Dedifferentiated amniotic fluid mesenchymal stem cell (primary cell): Measurements from ENCODE around the gene KRT7.
"Not testable (repeated sequence)": the region's sequence is repeated elsewhere in the genome, so short reads cannot be mapped to it uniquely, and the experiment has no call there.

Source experiments
- DNase-seq: peaks from one replicate; pipeline ENCODE4 v3.0.0-alpha.2; 2016; ENCODE audit errors: extremely low spot score

KRT7 gene

GRCh38 chr12:52229836-52230343 is 3.2 kb upstream of the KRT7 start:
- no peak for DNase-seq

DNA sequence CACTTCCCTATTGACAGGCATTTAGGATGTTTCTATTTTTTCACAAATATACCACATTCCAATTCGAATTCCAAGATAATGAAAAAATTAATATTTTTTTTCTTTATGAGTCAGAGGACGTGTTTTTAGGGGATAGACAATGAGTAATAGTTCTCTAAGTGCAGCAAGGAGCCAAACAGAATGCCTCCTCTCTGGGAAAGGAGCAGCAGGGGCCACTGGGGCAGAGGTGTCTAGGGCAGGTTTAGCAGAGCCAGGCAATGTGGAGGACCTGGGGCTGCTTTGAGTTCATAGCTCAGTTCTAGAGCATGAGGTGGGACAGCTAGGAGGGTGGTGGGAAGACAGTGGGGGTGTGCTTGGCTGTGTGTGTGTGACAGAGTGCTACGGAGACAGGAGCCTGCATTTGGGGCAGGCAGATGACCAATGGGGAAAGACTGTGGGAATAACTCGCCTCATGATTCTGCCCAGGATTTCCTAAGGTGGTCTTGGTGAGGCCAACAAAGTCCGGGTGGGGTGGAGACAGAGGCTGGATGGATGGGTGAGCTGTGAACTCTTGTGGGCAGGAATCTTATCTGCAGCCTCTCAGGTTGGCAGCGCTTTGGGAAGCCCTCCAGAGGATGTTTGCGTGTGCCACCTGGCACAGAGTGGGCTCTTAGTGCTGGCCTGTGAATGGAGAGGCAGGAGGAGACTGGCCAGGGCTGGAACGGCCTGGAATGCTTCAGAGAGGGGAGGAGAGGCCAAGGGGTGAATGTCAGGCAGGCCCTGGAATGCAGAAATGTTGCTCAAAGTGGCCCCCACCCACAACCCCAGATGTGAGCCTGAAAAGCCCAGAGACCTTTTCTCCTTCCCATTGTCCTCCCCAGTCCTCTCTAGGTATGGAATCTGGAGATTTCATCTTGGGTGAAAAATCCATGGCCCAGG is 2.4 kb upstream of the KRT7 start:
- peak; percentile 69 for DNase-seq

DNA sequence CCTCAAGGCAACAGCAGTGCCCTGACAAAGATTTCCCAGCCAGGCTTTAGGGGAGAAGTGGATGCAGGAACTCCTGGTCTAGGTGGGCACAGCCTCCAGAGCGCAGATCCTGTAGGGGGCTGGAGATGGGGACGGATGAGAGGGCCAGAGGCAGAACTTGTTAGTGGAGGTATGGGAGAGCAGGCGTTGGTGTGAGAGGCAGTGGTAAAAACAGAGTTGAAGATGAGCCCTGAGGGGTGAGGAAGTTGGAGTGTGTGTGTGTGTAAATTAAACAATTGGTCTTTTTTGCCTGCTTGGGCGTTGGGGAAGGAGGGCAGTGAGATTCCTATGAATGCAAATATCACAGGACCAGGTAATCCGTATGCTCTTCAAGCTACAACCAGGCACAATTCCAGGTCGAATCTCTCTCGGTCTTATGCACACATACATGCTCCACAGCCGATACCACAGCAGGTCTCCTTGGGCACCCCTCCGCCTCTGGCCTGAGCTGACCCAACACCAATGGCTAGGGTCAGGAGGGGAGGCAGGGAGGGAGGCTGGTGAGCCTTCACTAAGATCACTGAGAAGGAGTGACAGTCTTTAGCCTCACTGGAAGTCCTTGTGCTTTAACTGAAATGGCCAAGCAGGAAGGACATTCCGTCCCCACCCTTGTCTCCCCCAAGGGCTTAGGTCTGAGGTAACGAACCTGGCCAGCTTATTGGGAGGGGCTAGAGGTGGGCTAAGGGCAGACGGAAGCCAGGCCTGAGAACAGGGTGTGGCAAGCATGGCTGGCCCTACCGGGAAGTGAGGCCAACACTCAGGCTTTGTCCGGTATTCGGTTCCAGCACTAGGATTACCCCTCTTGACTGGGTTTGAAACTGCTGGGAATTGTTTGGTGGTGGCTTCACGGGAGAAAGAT is 1.5 kb upstream of the KRT7 start:
- no peak for DNase-seq

DNA sequence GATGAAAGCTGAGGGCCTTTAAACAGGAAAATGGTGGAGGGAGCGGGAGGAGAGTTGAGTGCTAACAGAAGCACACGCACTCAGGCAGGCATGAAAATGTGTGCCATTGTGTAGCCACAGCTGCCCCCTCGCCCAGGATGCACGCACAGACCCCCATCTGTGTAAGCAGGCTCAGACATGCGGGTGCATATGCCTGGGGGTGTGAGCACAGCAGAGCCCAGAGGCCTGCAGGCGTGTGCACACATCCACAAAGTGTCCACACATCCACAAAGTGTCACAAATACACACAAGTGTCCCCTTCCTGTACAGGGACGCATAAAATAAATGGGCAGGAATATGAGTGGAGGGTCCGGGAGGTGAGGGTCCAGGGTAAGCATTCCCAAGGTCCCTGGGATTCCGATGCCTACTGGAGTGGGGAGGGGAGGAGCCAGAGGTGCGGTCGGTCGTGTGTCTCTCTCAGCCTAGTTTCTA is 805 bp upstream of the KRT7 start:
- DNase-seq = no peak

DNA sequence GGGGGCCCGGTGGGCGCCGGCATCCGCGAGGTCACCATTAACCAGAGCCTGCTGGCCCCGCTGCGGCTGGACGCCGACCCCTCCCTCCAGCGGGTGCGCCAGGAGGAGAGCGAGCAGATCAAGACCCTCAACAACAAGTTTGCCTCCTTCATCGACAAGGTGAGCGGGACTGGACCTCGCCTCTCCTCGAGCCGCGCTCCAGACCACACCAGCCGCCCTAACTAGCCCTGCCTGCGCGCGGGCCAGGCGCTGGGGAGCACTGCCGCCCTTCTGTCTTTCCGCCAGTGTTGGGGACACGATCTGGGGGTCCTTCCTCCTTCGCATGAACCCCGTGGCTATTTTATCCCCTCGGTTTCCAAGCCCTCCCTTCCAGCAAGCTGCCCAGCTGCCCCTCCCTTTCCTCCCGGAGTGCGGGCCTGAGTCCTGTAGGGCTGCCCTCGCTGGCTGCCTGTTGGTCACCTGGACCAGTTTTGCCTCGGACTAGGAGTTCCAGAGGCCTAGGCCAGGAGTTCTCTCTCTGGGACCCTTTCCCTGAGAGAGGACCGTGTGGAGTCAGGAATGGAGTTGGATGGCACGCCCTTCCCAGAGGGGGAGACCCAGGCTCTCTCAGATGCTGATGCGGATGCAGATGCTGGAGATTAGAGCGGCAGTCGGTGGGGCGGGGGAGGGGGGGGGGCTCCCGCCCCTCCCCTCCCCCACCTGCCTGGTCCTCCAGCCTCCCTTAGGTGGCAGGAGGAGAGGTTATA is 592 bp downstream of the KRT7 start:
- DNase-seq = no peak

GRCh38 chr12:52234223-52234810 is 1.3 kb downstream of the KRT7 start:
- DNase-seq = no peak

DNA sequence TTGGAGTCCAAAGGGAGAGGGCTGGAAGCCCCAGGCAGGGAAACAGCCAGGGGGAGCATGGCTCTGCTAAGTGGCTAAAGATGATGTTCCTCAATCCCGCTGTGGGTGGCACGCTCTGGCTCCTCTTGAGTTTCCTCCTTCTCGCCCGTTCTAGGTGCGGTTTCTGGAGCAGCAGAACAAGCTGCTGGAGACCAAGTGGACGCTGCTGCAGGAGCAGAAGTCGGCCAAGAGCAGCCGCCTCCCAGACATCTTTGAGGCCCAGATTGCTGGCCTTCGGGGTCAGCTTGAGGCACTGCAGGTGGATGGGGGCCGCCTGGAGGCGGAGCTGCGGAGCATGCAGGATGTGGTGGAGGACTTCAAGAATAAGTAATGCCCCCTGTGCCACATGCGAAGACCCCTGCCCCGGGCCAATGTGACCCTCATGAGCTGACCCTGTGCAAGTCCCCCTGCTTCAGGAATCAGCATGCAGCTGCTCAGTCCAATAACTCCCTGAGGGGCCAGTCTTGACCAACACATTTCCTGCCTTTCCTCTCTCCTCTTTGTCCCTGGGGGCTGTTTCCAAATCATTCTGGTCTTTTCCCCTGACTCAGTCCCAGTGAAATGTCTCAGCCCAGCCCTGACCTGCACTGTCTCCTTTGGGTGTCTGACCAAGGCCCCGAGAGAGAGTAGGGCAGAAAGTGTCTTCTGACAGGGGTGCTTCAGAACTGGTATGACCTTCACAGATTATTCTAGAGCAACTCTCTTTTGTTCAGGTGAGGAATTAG is 2.1 kb downstream of the KRT7 start:
- DNase-seq = no peak

GRCh38 chr12:52235822-52236361 is 2.8 kb downstream of the KRT7 start:
- DNase-seq = no peak

DNA sequence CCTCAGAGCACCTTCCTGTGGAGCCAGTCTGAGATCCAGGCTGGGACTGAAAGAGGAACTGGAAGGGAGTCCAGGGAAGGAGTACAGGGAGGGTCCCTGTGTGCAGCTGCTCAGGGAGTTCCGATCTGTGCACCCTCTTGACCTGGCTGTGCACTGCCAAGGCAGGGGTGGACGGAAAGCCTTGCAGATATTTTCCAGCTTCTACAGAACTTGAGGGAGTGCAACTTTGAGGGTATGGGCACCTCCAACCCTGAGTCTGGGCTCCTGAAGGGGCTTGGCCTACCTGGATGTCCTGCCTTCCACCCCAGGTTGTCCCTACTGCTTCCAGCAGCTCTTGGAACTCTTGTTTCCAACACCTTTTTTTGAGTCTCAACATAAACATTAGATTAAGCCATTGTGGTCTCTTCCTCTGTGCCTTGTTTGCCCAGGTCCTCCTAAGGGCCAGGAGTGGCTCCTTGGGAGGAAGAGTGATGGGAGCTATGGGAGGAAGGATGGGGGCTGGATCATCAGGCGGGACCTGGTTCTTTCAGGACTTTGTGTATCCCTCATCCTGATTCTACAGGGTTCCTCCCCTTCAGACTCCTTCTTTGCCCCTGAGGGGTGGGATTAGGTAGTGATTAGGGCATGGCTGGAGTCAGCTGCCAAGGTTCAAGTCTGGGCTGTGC is 3.5 kb downstream of the KRT7 start:
- no peak for DNase-seq

- DNase-seq = no peak
Observed at GRCh38 chr12:52238207-52238840, 5.3 kb downstream of the KRT7 start.

DNA sequence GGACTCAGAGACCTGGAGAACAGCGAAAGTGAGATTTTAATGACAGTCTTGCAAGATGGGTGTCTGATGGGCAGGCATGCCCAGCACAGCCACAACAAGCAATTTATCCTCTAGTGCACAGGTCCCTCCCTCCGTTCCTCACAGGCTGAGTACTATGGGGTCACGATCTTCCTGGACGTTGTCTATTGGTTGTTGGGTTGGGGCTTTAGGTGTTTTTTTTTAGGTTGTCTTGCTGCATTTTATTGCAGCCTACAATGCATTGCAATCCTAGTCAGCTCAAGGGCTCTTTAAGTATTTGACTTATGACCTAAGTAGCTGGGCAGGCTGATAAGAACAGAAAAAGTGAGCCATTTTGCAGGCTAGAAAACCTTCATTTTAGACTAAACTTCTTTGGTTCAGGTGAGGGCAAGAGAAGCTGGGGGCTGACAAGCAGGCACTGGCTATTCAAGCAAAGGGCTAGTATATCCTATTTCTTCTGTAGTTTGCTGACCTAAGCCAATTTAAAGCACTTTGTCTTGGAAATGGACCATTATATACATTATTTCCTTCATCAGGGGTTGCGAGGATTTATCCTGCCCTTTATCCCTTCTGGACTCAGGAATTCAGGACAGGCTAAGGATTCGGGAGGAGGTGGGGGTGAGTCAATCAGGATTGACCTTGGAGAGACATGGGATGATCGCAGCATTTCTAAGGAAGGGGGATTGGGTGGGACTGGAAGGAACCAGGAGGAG is 6.0 kb downstream of the KRT7 start:
- no peak for DNase-seq

GRCh38 chr12:52239767-52240166 is 6.7 kb downstream of the KRT7 start:
- no peak for DNase-seq

DNA sequence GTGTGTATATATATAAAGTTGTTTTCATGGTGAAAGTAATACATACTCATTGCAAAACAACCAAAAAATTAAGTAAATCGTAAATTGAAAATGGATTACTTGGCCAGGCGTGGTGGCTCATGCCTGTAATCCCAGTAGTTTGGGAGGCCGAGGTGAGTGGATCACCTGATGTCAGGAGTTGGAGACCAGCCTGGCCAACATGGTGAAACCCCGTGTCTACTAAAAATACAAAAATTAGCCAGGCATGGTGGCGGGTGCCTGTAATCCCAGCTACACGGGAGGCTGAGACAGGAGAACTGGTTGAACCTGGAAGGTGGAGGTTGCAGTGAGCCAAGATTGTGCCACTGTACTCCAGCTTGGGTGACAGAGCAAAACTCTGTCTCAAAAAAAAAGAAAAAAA is 7.2 kb downstream of the KRT7 start:
- not testable (repeated sequence) for DNase-seq

DNA sequence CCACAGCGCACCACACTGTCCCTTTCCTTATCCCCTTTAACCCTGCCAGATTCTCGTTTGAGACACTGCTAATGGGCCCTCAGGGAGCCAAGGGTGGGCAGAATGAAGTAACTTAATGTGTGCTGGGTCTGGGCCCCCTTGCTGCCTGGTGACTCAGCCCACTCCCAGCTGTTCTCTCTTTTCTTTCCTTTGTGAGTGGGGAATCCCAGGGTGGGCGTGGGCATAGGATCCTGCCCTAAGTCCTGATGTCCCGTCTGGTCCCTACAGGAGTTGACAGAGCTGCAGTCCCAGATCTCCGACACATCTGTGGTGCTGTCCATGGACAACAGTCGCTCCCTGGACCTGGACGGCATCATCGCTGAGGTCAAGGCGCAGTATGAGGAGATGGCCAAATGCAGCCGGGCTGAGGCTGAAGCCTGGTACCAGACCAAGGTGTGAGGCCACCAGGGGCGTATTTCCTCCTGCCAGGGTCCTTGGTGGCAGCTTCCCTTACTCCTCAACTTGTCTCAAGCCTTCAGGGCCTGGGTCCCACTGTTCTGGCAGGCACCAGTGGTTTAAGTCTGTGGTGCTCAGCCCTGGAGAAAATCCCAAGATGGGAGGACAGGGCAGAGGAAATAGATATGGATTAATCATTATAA is 8.3 kb downstream of the KRT7 start:
- DNase-seq = no peak

- no peak for DNase-seq
Observed at GRCh38 chr12:52242442-52243258, 9.6 kb downstream of the KRT7 start.

DNA sequence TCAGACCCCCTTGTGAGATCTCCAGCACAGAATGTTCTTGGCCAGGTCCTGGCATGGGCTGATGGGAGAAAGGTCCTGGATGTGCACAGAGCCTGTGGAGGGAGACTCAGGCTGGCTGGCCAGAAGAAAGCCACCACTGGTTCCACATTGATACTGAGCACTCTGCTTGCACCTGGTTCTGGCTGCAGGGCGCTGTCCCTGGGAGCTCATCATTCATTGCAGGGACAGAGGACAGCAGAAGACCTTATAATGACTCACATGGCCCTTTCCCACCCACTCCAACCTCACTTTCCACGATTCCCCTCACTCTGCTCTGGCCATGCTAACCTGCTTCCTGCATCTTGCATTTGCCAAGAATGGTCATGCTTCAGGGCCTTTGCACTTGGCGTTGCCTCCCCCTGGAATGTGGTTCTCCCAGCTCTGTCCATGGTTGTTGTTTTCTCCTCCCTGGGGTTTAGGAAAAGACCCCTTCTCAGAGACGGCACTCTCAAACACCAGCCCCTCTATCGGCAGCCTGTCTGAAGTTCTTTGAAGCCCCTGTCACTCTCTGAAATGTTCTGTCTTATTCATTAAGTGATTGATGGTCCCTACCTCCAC is 10.3 kb downstream of the KRT7 start:
- peak; percentile 47 for DNase-seq
